HEK293 (cell line): Measurements from ENCODE around the gene EXT2.

Experiments
- BCL11A ChIP-seq: fragments of 450-650 bp; formaldehyde crosslinking; IDR thresholded peaks from 2 replicates; pipeline ENCODE4 v1.5.1; 2016; ENCODE audit warnings: low read depth, missing biosample characterization, missing genetic modification characterization
- GFI1B ChIP-seq: fragments of 450-650 bp; formaldehyde crosslinking; IDR thresholded peaks from 2 replicates; pipeline ENCODE4 v1.5.1; 2016; ENCODE audit warnings: missing biosample characterization, missing genetic modification characterization
- GLI4 ChIP-seq: fragments of 450-650 bp; formaldehyde crosslinking; IDR thresholded peaks from 2 replicates; pipeline ENCODE4 v1.5.1; 2016; ENCODE audit warnings: missing biosample characterization, missing genetic modification characterization
- IKZF3 ChIP-seq: fragments of 450-650 bp; IDR thresholded peaks from 2 replicates; pipeline ENCODE4 v1.5.0; 2018; ENCODE audit warnings: missing biosample characterization, mild to moderate bottlenecking, missing genetic modification characterization, moderate library complexity
- KLF7 ChIP-seq: fragments of 450-650 bp; formaldehyde crosslinking; IDR thresholded peaks from 2 replicates; pipeline ENCODE4 v1.5.1; 2016; ENCODE audit warnings: missing biosample characterization, missing genetic modification characterization, borderline replicate concordance
- OVOL3 ChIP-seq: fragments of 450-650 bp; formaldehyde crosslinking; IDR thresholded peaks from 2 replicates; pipeline ENCODE4 v1.5.1; 2016; ENCODE audit warnings: missing biosample characterization, missing genetic modification characterization
- SCRT1 ChIP-seq: fragments of 450-650 bp; formaldehyde crosslinking; IDR thresholded peaks from 2 replicates; pipeline ENCODE4 v1.5.1; 2016; ENCODE audit warnings: missing biosample characterization, missing genetic modification characterization, borderline replicate concordance
- SP3 ChIP-seq: fragments of 450-650 bp; formaldehyde crosslinking; IDR thresholded peaks from 2 replicates; pipeline ENCODE4 v1.5.1; 2016; ENCODE audit warnings: missing biosample characterization, missing genetic modification characterization
- ZBTB21 ChIP-seq: fragments of 450-650 bp; formaldehyde crosslinking; IDR thresholded peaks from 2 replicates; pipeline ENCODE4 v1.5.1; 2017; ENCODE audit warnings: missing biosample characterization, missing genetic modification characterization
- ZFHX2 ChIP-seq: fragments of 450-650 bp; formaldehyde crosslinking; conservative IDR thresholded peaks from 2 replicates; pipeline ENCODE4 v1.5.1; 2016; ENCODE audit warnings: missing biosample characterization, missing genetic modification characterization
- ZNF266 ChIP-seq: fragments of 450-650 bp; formaldehyde crosslinking; IDR thresholded peaks from 2 replicates; pipeline ENCODE4 v1.5.1; 2016; ENCODE audit warnings: missing biosample characterization, missing genetic modification characterization, low read depth
- ZNF391 ChIP-seq: fragments of 450-650 bp; formaldehyde crosslinking; IDR thresholded peaks from 2 replicates; pipeline ENCODE4 v1.5.1; 2016; ENCODE audit warnings: low read depth, missing biosample characterization, missing genetic modification characterization, borderline replicate concordance
- ZNF48 ChIP-seq: fragments of 450-650 bp; formaldehyde crosslinking; IDR thresholded peaks from 2 replicates; pipeline ENCODE4 v1.5.1; 2016; ENCODE audit warnings: missing biosample characterization, missing genetic modification characterization
- ZNF501 ChIP-seq: fragments of 450-650 bp; formaldehyde crosslinking; IDR thresholded peaks from 2 replicates; pipeline ENCODE4 v1.5.1; 2016; ENCODE audit warnings: missing biosample characterization, missing genetic modification characterization
- ZNF621 ChIP-seq: fragments of 450-650 bp; formaldehyde crosslinking; IDR thresholded peaks from 2 replicates; pipeline ENCODE4 v1.5.1; 2017; ENCODE audit warnings: missing biosample characterization, missing genetic modification characterization
- ZNF623 ChIP-seq: fragments of 450-650 bp; formaldehyde crosslinking; IDR thresholded peaks from 2 replicates; pipeline ENCODE4 v1.5.1; 2016; ENCODE audit warnings: missing biosample characterization, missing genetic modification characterization
- ZNF654 ChIP-seq: fragments of 450-650 bp; formaldehyde crosslinking; IDR thresholded peaks from 2 replicates; pipeline ENCODE4 v1.5.1; 2016; ENCODE audit warnings: low read depth, missing biosample characterization, missing genetic modification characterization
- ZNF670 ChIP-seq: fragments of 450-650 bp; formaldehyde crosslinking; IDR thresholded peaks from 2 replicates; pipeline ENCODE4 v1.5.1; 2016; ENCODE audit warnings: missing biosample characterization, missing genetic modification characterization, low read depth
- ZNF776 ChIP-seq: fragments of 450-650 bp; formaldehyde crosslinking; IDR thresholded peaks from 2 replicates; pipeline ENCODE4 v1.5.0; 2017; ENCODE audit warnings: missing biosample characterization, missing genetic modification characterization, borderline replicate concordance
- TF ChIP-seq, protein P1 (sequence below): fragments of 450-650 bp; formaldehyde crosslinking; IDR thresholded peaks from 2 replicates; pipeline ENCODE4 v1.5.1; 2016; ENCODE audit warnings: missing biosample characterization, missing genetic modification characterization
- TF ChIP-seq, protein P2 (sequence below): fragments of 450-650 bp; formaldehyde crosslinking; IDR thresholded peaks from 2 replicates; pipeline ENCODE4 v1.5.1; 2017; ENCODE audit warnings: missing biosample characterization, missing genetic modification characterization
- TF ChIP-seq, protein P3 (sequence below): fragments of 450-650 bp; formaldehyde crosslinking; optimal IDR thresholded peaks from 2 replicates; pipeline ENCODE3; 2016; ENCODE audit warnings: missing biosample characterization, mild to moderate bottlenecking, missing genetic modification characterization
- TF ChIP-seq, protein P4 (sequence below): fragments of 450-650 bp; formaldehyde crosslinking; IDR thresholded peaks from 2 replicates; pipeline ENCODE4 v1.5.1; 2016; ENCODE audit warnings: missing biosample characterization, missing genetic modification characterization
- TF ChIP-seq, protein P5 (sequence below): fragments of 450-650 bp; formaldehyde crosslinking; IDR thresholded peaks from 2 replicates; pipeline ENCODE4 v1.5.1; 2017; ENCODE audit warnings: missing biosample characterization, missing genetic modification characterization
- TF ChIP-seq, protein P6 (sequence below): fragments of 450-650 bp; formaldehyde crosslinking; IDR thresholded peaks from 2 replicates; pipeline ENCODE4 v1.5.1; 2016; ENCODE audit warnings: missing biosample characterization, missing genetic modification characterization, low read depth
- TF ChIP-seq, protein P7 (sequence below): fragments of 450-650 bp; formaldehyde crosslinking; IDR thresholded peaks from 2 replicates; pipeline ENCODE4 v1.5.1; 2016; ENCODE audit warnings: missing biosample characterization, missing genetic modification characterization

EXT2 gene

DNA sequence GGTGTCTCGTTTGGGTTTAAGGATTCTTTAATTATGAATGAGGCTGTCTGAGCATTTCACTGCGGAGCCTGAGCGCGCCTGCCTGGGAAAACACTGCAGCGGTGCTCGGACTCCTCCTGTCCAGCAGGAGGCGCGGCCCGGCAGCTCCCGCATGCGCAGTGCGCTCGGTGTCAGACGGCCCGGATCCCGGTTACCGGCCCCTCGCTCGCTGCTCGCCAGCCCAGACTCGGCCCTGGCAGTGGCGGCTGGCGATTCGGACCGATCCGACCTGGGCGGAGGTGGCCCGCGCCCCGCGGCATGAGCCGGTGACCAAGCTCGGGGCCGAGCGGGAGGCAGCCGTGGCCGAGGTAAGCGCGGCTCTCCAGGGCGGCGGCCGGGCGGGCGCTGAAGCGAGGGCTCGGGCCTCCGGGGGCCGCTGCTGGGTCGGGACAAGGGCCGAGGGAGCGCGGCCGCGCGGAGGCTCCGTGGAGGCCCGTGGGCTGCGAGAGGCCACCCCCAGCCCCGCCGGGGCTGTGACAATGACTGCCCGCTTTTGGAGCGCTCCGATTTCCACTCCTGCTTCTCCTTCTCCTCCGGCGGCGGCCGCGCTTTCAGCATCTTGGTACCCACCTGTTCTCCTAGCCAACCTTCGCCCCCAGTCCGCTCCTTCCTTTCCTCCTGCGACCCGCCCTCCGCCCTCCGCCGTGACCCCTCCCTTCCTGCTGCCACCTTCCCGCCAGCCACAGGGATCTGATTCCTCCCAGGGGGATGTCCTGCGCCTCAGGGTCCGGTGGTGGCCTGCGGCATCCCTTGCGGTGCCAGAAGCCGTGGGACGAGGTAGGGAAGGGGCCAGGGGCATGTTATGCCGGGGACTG lies at the start of gene EXT2 (continued):
- TF ChIP-seq, protein P1, sequence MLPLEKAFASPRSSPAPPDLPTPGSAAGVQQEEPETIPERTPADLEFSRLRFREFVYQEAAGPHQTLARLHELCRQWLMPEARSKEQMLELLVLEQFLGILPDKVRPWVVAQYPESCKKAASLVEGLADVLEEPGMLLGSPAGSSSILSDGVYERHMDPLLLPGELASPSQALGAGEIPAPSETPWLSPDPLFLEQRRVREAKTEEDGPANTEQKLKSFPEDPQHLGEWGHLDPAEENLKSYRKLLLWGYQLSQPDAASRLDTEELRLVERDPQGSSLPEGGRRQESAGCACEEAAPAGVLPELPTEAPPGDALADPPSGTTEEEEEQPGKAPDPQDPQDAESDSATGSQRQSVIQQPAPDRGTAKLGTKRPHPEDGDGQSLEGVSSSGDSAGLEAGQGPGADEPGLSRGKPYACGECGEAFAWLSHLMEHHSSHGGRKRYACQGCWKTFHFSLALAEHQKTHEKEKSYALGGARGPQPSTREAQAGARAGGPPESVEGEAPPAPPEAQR: no peak
- TF ChIP-seq SP3 (tag by site-specific recombination): peak; percentile 79
- TF ChIP-seq ZNF670 (tag by site-specific recombination): no peak
- TF ChIP-seq ZFHX2 (tag by site-specific recombination): peak; percentile 64
- TF ChIP-seq GFI1B (tag by site-specific recombination): no peak
- TF ChIP-seq ZNF266 (tag by site-specific recombination): no peak
- no peak for TF ChIP-seq ZNF623 (tag by site-specific recombination)
- TF ChIP-seq, protein P2, sequence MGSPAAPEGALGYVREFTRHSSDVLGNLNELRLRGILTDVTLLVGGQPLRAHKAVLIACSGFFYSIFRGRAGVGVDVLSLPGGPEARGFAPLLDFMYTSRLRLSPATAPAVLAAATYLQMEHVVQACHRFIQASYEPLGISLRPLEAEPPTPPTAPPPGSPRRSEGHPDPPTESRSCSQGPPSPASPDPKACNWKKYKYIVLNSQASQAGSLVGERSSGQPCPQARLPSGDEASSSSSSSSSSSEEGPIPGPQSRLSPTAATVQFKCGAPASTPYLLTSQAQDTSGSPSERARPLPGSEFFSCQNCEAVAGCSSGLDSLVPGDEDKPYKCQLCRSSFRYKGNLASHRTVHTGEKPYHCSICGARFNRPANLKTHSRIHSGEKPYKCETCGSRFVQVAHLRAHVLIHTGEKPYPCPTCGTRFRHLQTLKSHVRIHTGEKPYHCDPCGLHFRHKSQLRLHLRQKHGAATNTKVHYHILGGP: no peak
- TF ChIP-seq KLF7 (tag by site-specific recombination): no peak
- TF ChIP-seq, protein P3, sequence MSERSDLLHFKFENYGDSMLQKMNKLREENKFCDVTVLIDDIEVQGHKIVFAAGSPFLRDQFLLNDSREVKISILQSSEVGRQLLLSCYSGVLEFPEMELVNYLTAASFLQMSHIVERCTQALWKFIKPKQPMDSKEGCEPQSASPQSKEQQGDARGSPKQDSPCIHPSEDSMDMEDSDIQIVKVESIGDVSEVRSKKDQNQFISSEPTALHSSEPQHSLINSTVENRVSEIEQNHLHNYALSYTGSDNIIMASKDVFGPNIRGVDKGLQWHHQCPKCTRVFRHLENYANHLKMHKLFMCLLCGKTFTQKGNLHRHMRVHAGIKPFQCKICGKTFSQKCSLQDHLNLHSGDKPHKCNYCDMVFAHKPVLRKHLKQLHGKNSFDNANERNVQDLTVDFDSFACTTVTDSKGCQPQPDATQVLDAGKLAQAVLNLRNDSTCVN (tag by site-specific recombination): peak; percentile 60
- no peak for TF ChIP-seq ZNF621 (tag by site-specific recombination)
- no peak for TF ChIP-seq ZNF654 (tag by site-specific recombination)
- no peak for TF ChIP-seq BCL11A
- TF ChIP-seq ZNF391: no peak
- TF ChIP-seq, protein P4, sequence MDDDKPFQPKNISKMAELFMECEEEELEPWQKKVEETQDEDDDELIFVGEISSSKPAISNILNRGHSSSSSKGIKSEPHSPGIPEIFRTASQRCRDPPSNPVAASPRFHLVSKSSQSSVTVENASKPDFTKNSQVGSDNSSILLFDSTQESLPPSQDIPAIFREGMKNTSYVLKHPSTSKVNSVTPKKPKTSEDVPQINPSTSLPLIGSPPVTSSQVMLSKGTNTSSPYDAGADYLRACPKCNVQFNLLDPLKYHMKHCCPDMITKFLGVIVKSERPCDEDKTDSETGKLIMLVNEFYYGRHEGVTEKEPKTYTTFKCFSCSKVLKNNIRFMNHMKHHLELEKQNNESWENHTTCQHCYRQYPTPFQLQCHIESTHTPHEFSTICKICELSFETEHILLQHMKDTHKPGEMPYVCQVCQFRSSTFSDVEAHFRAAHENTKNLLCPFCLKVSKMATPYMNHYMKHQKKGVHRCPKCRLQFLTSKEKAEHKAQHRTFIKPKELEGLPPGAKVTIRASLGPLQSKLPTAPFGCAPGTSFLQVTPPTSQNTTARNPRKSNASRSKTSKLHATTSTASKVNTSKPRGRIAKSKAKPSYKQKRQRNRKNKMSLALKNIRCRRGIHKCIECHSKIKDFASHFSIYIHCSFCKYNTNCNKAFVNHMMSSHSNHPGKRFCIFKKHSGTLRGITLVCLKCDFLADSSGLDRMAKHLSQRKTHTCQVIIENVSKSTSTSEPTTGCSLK (tag by site-specific recombination): no peak
- TF ChIP-seq ZNF48 (tag by site-specific recombination): no peak
- TF ChIP-seq GLI4 (tag by site-specific recombination): no peak
- TF ChIP-seq ZNF776 (tag by site-specific recombination): no peak
- no peak for TF ChIP-seq OVOL3 (tag by site-specific recombination)
- TF ChIP-seq ZNF501 (tag by site-specific recombination): no peak
- TF ChIP-seq, protein P5, sequence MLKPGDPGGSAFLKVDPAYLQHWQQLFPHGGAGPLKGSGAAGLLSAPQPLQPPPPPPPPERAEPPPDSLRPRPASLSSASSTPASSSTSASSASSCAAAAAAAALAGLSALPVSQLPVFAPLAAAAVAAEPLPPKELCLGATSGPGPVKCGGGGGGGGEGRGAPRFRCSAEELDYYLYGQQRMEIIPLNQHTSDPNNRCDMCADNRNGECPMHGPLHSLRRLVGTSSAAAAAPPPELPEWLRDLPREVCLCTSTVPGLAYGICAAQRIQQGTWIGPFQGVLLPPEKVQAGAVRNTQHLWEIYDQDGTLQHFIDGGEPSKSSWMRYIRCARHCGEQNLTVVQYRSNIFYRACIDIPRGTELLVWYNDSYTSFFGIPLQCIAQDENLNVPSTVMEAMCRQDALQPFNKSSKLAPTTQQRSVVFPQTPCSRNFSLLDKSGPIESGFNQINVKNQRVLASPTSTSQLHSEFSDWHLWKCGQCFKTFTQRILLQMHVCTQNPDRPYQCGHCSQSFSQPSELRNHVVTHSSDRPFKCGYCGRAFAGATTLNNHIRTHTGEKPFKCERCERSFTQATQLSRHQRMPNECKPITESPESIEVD (tag by site-specific recombination): no peak
- TF ChIP-seq IKZF3 (tag by site-specific recombination): no peak
- TF ChIP-seq, protein P6, sequence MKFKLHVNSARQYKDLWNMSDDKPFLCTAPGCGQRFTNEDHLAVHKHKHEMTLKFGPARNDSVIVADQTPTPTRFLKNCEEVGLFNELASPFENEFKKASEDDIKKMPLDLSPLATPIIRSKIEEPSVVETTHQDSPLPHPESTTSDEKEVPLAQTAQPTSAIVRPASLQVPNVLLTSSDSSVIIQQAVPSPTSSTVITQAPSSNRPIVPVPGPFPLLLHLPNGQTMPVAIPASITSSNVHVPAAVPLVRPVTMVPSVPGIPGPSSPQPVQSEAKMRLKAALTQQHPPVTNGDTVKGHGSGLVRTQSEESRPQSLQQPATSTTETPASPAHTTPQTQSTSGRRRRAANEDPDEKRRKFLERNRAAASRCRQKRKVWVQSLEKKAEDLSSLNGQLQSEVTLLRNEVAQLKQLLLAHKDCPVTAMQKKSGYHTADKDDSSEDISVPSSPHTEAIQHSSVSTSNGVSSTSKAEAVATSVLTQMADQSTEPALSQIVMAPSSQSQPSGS (tag by site-specific recombination): no peak
- no peak; the same call in 1 of the 2 replicates for TF ChIP-seq SCRT1 (tag by site-specific recombination)
- no peak for TF ChIP-seq ZBTB21 (tag by site-specific recombination)
- TF ChIP-seq, protein P7, sequence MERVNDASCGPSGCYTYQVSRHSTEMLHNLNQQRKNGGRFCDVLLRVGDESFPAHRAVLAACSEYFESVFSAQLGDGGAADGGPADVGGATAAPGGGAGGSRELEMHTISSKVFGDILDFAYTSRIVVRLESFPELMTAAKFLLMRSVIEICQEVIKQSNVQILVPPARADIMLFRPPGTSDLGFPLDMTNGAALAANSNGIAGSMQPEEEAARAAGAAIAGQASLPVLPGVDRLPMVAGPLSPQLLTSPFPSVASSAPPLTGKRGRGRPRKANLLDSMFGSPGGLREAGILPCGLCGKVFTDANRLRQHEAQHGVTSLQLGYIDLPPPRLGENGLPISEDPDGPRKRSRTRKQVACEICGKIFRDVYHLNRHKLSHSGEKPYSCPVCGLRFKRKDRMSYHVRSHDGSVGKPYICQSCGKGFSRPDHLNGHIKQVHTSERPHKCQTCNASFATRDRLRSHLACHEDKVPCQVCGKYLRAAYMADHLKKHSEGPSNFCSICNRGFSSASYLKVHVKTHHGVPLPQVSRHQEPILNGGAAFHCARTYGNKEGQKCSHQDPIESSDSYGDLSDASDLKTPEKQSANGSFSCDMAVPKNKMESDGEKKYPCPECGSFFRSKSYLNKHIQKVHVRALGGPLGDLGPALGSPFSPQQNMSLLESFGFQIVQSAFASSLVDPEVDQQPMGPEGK (tag by site-specific recombination): 0 out of 2 replicates have a peak, but pooled peaks have one; percentile 58
- TF ChIP-seq, all 188 proteins: peak for 19
